GM19238 (cell line): ENCODE measurements around the gene PLAAT4.
"Not testable (repeated sequence)": the region's sequence is repeated elsewhere in the genome, so short reads cannot be mapped to it uniquely, and the experiment has no call there.

Experiments used
- DNase-seq: peaks from one replicate; pipeline ENCODE4 v3.0.0; 2011; ENCODE audit warnings: low spot score; ENCODE audit not compliant: insufficient read length

Gene PLAAT4

GRCh38 chr11:63567044-63567840, 30.6 kb downstream of the PLAAT4 start:
- no peak for DNase-seq

- DNase-seq: no peak
These were observed 33.0 kb downstream of the PLAAT4 start for GRCh38 chr11:63569570-63569969.

- DNase-seq: no peak
These were observed 35.5 kb downstream of the PLAAT4 start for GRCh38 chr11:63572026-63572688.

- no peak for DNase-seq
These were observed 37.6 kb downstream of the PLAAT4 start for GRCh38 chr11:63573881-63574855.

- no peak for DNase-seq
These were observed 38.4 kb downstream of the PLAAT4 start for GRCh38 chr11:63574856-63575602.

GRCh38 chr11:63578882-63579281, 42.3 kb downstream of the PLAAT4 start:
- not testable (repeated sequence) for DNase-seq

GRCh38 chr11:63581224-63581623, 44.6 kb downstream of the PLAAT4 start:
- DNase-seq: not testable (repeated sequence)

- no peak for DNase-seq
These were observed 46.7 kb downstream of the PLAAT4 start for GRCh38 chr11:63583357-63583677.

- DNase-seq: no peak
These were observed 50.0 kb downstream of the PLAAT4 start for GRCh38 chr11:63586451-63587166.

GRCh38 chr11:63589000-63589399, 52.4 kb downstream of the PLAAT4 start:
- DNase-seq: no peak

GRCh38 chr11:63590024-63590788, 53.6 kb downstream of the PLAAT4 start:
- DNase-seq: no peak

- no peak for DNase-seq
These were observed 56.4 kb downstream of the PLAAT4 start for GRCh38 chr11:63592975-63593395.

GRCh38 chr11:63595296-63595695, 58.7 kb downstream of the PLAAT4 start:
- no peak for DNase-seq
